ENCODE measurements around the gene PCDHGA1. TPM values are rescaled to one million over a fixed set of nuclear protein-coding genes. Genes with fewer than 3 reads are reported as not detected.

PCDHGA1 gene
- total RNA-seq, 1 experiment from 2014 or later: 0.35 TPM

DNA sequence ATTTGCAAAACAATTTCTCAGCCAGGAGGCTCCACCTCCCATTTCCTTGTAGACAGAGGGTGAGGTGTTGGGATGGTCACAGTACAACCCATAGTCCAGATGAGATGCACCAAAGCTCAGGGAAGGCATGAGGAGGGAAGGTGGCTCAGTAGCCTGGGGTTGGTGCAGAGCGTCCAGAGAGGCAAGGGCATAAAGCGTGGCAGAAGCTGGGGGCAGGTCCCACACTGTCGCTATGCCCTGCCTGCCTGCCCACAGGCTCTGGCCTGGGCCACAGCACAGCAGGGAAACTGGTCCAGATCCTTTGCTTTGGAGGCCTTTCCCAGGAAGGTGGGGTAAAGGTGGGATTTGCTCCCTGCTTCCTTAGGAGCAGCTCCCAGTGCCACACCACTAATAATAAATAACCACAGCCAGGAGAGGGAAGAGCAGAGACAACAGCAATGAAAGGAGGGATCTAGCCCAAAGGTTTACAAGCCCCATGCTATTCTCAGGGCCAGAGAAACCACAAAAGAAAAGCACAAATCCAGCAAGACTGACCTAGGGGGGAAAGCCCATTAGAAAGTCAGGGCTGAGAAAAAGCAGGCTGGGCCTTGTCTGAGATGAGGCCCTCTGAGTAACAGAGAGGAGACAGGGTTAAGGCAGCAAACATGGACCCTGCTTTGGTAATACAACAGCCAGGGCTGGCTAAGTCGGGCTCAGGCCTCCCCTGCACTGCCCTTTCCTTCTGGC is 185.8 kb downstream of the PCDHGA1 start:
- H3K9me3 Mint-ChIP-seq (ENCODE audit: unreplicated experiment): no peaks in the 10 kb centered on the region
- TF ChIP-seq, protein P1, sequence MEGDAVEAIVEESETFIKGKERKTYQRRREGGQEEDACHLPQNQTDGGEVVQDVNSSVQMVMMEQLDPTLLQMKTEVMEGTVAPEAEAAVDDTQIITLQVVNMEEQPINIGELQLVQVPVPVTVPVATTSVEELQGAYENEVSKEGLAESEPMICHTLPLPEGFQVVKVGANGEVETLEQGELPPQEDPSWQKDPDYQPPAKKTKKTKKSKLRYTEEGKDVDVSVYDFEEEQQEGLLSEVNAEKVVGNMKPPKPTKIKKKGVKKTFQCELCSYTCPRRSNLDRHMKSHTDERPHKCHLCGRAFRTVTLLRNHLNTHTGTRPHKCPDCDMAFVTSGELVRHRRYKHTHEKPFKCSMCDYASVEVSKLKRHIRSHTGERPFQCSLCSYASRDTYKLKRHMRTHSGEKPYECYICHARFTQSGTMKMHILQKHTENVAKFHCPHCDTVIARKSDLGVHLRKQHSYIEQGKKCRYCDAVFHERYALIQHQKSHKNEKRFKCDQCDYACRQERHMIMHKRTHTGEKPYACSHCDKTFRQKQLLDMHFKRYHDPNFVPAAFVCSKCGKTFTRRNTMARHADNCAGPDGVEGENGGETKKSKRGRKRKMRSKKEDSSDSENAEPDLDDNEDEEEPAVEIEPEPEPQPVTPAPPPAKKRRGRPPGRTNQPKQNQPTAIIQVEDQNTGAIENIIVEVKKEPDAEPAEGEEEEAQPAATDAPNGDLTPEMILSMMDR (IDR thresholded peaks at IDR 0.05; ENCODE audit: unreplicated experiment): no peak
- no peak for DNase-seq (ENCODE audit: unreplicated experiment)
- H3K4me1 Mint-ChIP-seq (ENCODE audit: insufficient read depth, unreplicated experiment): peaks cover 62% of the 10 kb centered on the region
- peak overlapping the region; percentile 20 for H3K27ac Mint-ChIP-seq (ENCODE audit: low read depth, unreplicated experiment)
- intact Hi-C loops (cut with micrococcal nuclease): no loop called here
- peaks cover 83% of the 10 kb centered on the region for H3K36me3 Mint-ChIP-seq (ENCODE audit: insufficient read depth, unreplicated experiment)
- no TSS peak for BruUV-seq (replicated peaks)
- H3K4me3 Mint-ChIP-seq (ENCODE audit: unreplicated experiment): no peak overlapping the region
- POLR2A ChIA-PET: interaction anchor here (0.7 to 3.5 kb wide), 5 partner anchors 8 to 42 kb away, joined by 3 to 27 read pairs (median 9); partner anchors contain the start of gene PCDHGC3
- CTCF ChIA-PET: interaction anchor here (0.9 to 11.5 kb wide), 12 partner anchors 9 to 323 kb away, joined by 3 to 191 read pairs (median 5); partner anchors contain the start of genes PCDHB10, PCDHGB5 and PCDHGC3
- no peaks in the 10 kb centered on the region for H3K27me3 Mint-ChIP-seq (ENCODE audit: insufficient read depth, unreplicated experiment)

- no peaks in the 10 kb centered on the region for H3K9me3 Mint-ChIP-seq (ENCODE audit: unreplicated experiment)
- H3K36me3 Mint-ChIP-seq (ENCODE audit: insufficient read depth, unreplicated experiment): peaks cover 78% of the 10 kb centered on the region
- no peak overlapping the region for H3K4me3 Mint-ChIP-seq (ENCODE audit: unreplicated experiment)
- peak overlapping the region; percentile 20 for H3K27ac Mint-ChIP-seq (ENCODE audit: low read depth, unreplicated experiment)
- ChIA-PET POLR2A (no interaction called here), CTCF (interaction anchor here (0.7 to 11.5 kb wide), 7 partner anchors 8 to 135 kb away, joined by 3 to 191 read pairs (median 5); partner anchors contain the start of gene PCDHGC3)
- TF ChIP-seq, protein P1 (IDR thresholded peaks at IDR 0.05; ENCODE audit: unreplicated experiment): no peak
- peaks cover 67% of the 10 kb centered on the region for H3K4me1 Mint-ChIP-seq (ENCODE audit: insufficient read depth, unreplicated experiment)
- BruUV-seq (replicated peaks): no TSS peak
- DNase-seq (ENCODE audit: unreplicated experiment): no peak
- no peaks in the 10 kb centered on the region for H3K27me3 Mint-ChIP-seq (ENCODE audit: insufficient read depth, unreplicated experiment)
- intact Hi-C loops (cut with micrococcal nuclease): no loop called here
Observed at GRCh38 chr5:141516672-141517025, 186.3 kb downstream of the PCDHGA1 start.

GRCh38 chr5:141517312-141517711 is 187.0 kb downstream of the PCDHGA1 start:
- no peak for DNase-seq (ENCODE audit: unreplicated experiment)
- intact Hi-C loops (cut with micrococcal nuclease): no loop called here
- Mint-ChIP-seq H3K27ac (ENCODE audit: low read depth, unreplicated experiment) (no peak overlapping the region), H3K4me3 (ENCODE audit: unreplicated experiment) (no peak overlapping the region), H3K9me3 (ENCODE audit: unreplicated experiment) (no peaks in the 10 kb centered on the region), H3K36me3 (ENCODE audit: insufficient read depth, unreplicated experiment) (peaks cover 77% of the 10 kb centered on the region), H3K4me1 (ENCODE audit: insufficient read depth, unreplicated experiment) (peaks cover 73% of the 10 kb centered on the region), H3K27me3 (ENCODE audit: insufficient read depth, unreplicated experiment) (no peaks in the 10 kb centered on the region)
- CTCF ChIA-PET: interaction anchor here (0.6 to 11.5 kb wide), 8 partner anchors 7 to 294 kb away, joined by 3 to 191 read pairs (median 4); partner anchors contain the start of gene PCDHGC3
- BruUV-seq (replicated peaks): no TSS peak
- TF ChIP-seq, protein P1 (IDR thresholded peaks at IDR 0.05; ENCODE audit: unreplicated experiment): no peak
- POLR2A ChIA-PET: interaction anchor here (0.7 kb wide), 1 partner anchor 94 kb away, joined by 3 read pairs; no protein-coding TSS in a partner anchor

GRCh38 chr5:141517880-141518617 is 187.7 kb downstream of the PCDHGA1 start:
- peaks cover 74% of the 10 kb centered on the region for H3K36me3 Mint-ChIP-seq (ENCODE audit: insufficient read depth, unreplicated experiment)
- intact Hi-C loops (cut with micrococcal nuclease): no loop called here
- no peaks in the 10 kb centered on the region for H3K9me3 Mint-ChIP-seq (ENCODE audit: unreplicated experiment)
- POLR2A ChIA-PET: interaction anchor here (13.3 kb wide), 1 partner anchor 40 kb away, joined by 167 read pairs; no protein-coding TSS in a partner anchor
- BruUV-seq (replicated peaks): no TSS peak
- no peak overlapping the region for H3K27ac Mint-ChIP-seq (ENCODE audit: low read depth, unreplicated experiment)
- TF ChIP-seq, protein P1 (IDR thresholded peaks at IDR 0.05; ENCODE audit: unreplicated experiment): no peak
- no peaks in the 10 kb centered on the region for H3K27me3 Mint-ChIP-seq (ENCODE audit: insufficient read depth, unreplicated experiment)
- CTCF ChIA-PET: interaction anchor here (0.6 to 11.5 kb wide), 14 partner anchors 11 to 817 kb away, joined by 3 to 152 read pairs (median 3); partner anchors contain the start of gene PCDHGC3
- H3K4me3 Mint-ChIP-seq (ENCODE audit: unreplicated experiment): no peak overlapping the region
- peaks cover 68% of the 10 kb centered on the region for H3K4me1 Mint-ChIP-seq (ENCODE audit: insufficient read depth, unreplicated experiment)
- no peak for DNase-seq (ENCODE audit: unreplicated experiment)

Measured in MCF 10A (cell line).